GM23338 (cell line): Measurements from ENCODE around the gene RELN. TPM values are rescaled to one million over a fixed set of nuclear protein-coding genes. Genes with fewer than 3 reads are reported as not detected.

Experiments used
- ATAC-seq: fragments of 200-7000 bp; cut with Tn5 transposase; 3 replicates; pipeline ENCODE4 v1.9.1; 2020
- DNase-seq: peaks from one replicate; pipeline ENCODE4 v3.0.0-alpha.2; 2015; ENCODE audit warnings: low spot score
- H2AFZ ChIP-seq: fragments of 200-600 bp; sonication (generic); 2 replicates; pipeline ENCODE4 v1.8.0; 2016; ENCODE audit warnings: antibody characterized with exemption, mild to moderate bottlenecking, moderate library complexity
- H3F3A ChIP-seq: fragments of 200-600 bp; sonication (generic); replicated peaks from 2 replicates; pipeline ENCODE4 v1.8.0; 2017; ENCODE audit warnings: antibody characterized with exemption, mixed run types, low read depth
- H3K27ac ChIP-seq: fragments of 200-600 bp; sonication (generic); 2 replicates; pipeline ENCODE4 v1.6.1; 2016; ENCODE audit warnings: low read depth
- H3K27me3 ChIP-seq: fragments of 200-600 bp; sonication (generic); 2 replicates; pipeline ENCODE4 v1.8.0; 2016; ENCODE audit warnings: mild to moderate bottlenecking, mixed run types, moderate library complexity; ENCODE audit not compliant: insufficient read depth
- H3K36me3 ChIP-seq: fragments of 200-600 bp; sonication (generic); 2 replicates; pipeline ENCODE4 v1.8.0; 2016; ENCODE audit warnings: mild to moderate bottlenecking; ENCODE audit not compliant: insufficient read depth
- H3K4me1 ChIP-seq: fragments of 200-600 bp; sonication (generic); 2 replicates; pipeline ENCODE4 v1.8.0; 2016; ENCODE audit warnings: mild to moderate bottlenecking, moderate library complexity; ENCODE audit not compliant: insufficient read depth
- H3K4me2 ChIP-seq: fragments of 200-600 bp; sonication (generic); 2 replicates; pipeline ENCODE4 v1.7.1; 2017; ENCODE audit warnings: mixed run types
- H3K4me3 ChIP-seq: fragments of 200-600 bp; sonication (generic); 2 replicates; pipeline ENCODE4 v1.6.1; 2016; ENCODE audit warnings: mixed run types
- H3K79me2 ChIP-seq: fragments of 200-600 bp; sonication (generic); replicated peaks from 2 replicates; pipeline ENCODE4 v1.8.0; 2017; ENCODE audit warnings: mild to moderate bottlenecking; ENCODE audit not compliant: insufficient read depth
- H3K9me2 ChIP-seq: fragments of 200-600 bp; sonication (generic); 2 replicates; pipeline ENCODE4 v1.8.0; 2017; ENCODE audit not compliant: insufficient read depth
- H4K20me1 ChIP-seq: fragments of 200-600 bp; sonication (generic); replicated peaks from 2 replicates; pipeline ENCODE4 v1.8.0; 2017; ENCODE audit warnings: mild to moderate bottlenecking; ENCODE audit not compliant: insufficient read depth
- H3K27ac Mint-ChIP-seq: 2 replicates; pipeline ENCODE4 v1.8.0; 2020; ENCODE audit warnings: inconsistent platforms, mild to moderate bottlenecking, moderate library complexity, mixed read lengths
- H3K27me3 Mint-ChIP-seq: 3 replicates; pipeline ENCODE4 v1.8.0; 2022; ENCODE audit warnings: low read depth, mild to moderate bottlenecking, moderate library complexity, mixed read lengths, inconsistent platforms; ENCODE audit not compliant: insufficient read depth, poor library complexity
- H3K36me3 Mint-ChIP-seq: 3 replicates; pipeline ENCODE4 v1.8.0; 2021; ENCODE audit warnings: low read depth, mild to moderate bottlenecking, inconsistent platforms, moderate library complexity, mixed read lengths
- H3K4me1 Mint-ChIP-seq: 3 replicates; pipeline ENCODE4 v1.8.0; 2020; ENCODE audit warnings: mild to moderate bottlenecking, inconsistent platforms, mixed read lengths
- H3K4me3 Mint-ChIP-seq: 3 replicates; pipeline ENCODE4 v1.8.0; 2021; ENCODE audit warnings: moderate library complexity, mild to moderate bottlenecking, inconsistent platforms, mixed read lengths
- H3K9me3 Mint-ChIP-seq: 3 replicates; pipeline ENCODE4 v1.8.0; 2020; ENCODE audit warnings: moderate library complexity, mild to moderate bottlenecking, inconsistent platforms, mixed read lengths
- CREB1 ChIP-seq: fragments of 250-450 bp; sonication (Bioruptor Pico); IDR thresholded peaks from 2 replicates; pipeline ENCODE4 v1.5.0; 2020; ENCODE audit warnings: low read depth, mild to moderate bottlenecking, moderate library complexity
- CTCF ChIP-seq, 2 experiments: fragments of 200-600 bp in 1 of 2; sonication (generic) in 1 of 2; conservative IDR thresholded peaks; 2 replicates each; pipeline versions ENCODE4 v1.5.1 to v1.6.1; 2016 to 2017; ENCODE audit warnings: antibody characterized with exemption in 2 of 2, low read depth in 2 of 2, mild to moderate bottlenecking in 2 of 2, moderate library complexity in 1 of 2
- ETS1 ChIP-seq: IDR thresholded peaks from 2 replicates; pipeline ENCODE4 v1.6.1; 2016; ENCODE audit warnings: antibody characterized with exemption
- JUNB ChIP-seq: IDR thresholded peaks from one replicate; pipeline ENCODE4 v1.6.1; 2016; ENCODE audit warnings: antibody characterized with exemption; ENCODE audit not compliant: unreplicated experiment
- STAT1 ChIP-seq: IDR thresholded peaks from one replicate; pipeline ENCODE4 v1.6.1; 2016; ENCODE audit warnings: antibody characterized with exemption; ENCODE audit not compliant: unreplicated experiment
- ZNF114 ChIP-seq: fragments of 250-450 bp; sonication (Bioruptor Pico); IDR thresholded peaks from 2 replicates; pipeline ENCODE4 v1.5.0; 2020; ENCODE audit warnings: mild to moderate bottlenecking, moderate library complexity
- ZNF331 ChIP-seq: fragments of 250-450 bp; sonication (Bioruptor Pico); IDR thresholded peaks from 2 replicates; pipeline ENCODE4 v1.5.0; 2020; ENCODE audit warnings: low read depth, mild to moderate bottlenecking, moderate library complexity
- polyA plus RNA-seq: library from polyadenylated mRNA; unstranded; fragments of >200 nt; fragmentation: Nextera tagmentation; extraction: Ambion mirVana; gene quantifications from 2 replicates; pipeline ENCODE4 v1.2.1, GENCODE V29; 2016
- total RNA-seq: library from RNA; depleted of rRNA; stranded (reverse); fragments of >200 nt; shearing (Covaris generic); gene quantifications from 2 replicates; pipeline ENCODE4 v1.2.3, GENCODE V29; 2014
- TF ChIP-seq, protein P1 (sequence below): IDR thresholded peaks from one replicate; pipeline ENCODE4 v1.6.1; 2018; ENCODE audit warnings: antibody characterized with exemption; ENCODE audit not compliant: unreplicated experiment

Gene RELN
- total and polyA plus RNA-seq, 2 experiments from 2014 or later = 0.10 to 0.76 TPM

DNA sequence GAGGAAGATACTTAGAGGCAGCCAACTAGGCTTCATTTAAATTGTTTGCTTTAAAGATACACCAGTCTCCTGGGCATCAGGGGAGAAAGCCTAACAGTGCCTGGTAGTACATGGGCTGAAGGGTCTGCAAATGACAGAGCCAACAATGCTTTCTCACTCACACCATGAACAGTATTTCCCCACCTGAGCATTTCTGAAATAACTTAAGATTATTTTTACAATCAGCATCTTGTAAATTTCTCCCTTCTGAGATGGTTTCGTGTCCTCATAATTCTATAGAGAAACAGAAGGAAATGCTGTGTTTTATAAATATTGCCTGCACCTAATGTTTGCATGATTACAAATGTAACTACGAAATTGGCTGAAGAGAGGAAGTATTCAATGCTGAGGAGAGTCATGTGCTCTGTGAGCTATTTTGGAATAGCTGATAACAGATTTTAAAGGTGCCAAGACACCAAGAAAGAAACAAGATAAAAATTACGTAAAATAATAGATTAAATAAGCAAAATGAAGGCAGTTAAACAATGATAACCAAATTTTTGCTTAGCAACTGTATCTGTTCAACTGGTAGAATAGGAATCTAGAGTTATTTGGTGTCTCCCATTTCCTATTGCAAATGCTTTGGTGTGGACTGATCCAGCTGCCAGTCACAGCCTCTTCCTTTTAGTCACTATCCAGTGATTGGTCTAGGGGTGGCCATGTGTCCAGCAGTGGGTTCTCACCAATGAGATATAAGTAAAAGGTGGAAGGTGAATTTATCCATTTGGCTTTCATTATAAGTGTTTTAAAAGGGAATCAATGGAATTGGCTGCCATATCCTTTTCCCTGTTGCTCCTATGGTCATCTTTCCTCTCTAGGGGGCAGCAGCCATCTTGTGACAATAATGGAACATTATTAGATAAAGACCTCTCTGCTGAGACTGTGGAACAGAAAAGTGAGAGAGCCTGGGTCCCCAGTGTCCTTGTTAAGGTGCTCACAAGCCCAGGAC is 375.5 kb downstream of the RELN start (continued):
- TF ChIP-seq, protein P1, sequence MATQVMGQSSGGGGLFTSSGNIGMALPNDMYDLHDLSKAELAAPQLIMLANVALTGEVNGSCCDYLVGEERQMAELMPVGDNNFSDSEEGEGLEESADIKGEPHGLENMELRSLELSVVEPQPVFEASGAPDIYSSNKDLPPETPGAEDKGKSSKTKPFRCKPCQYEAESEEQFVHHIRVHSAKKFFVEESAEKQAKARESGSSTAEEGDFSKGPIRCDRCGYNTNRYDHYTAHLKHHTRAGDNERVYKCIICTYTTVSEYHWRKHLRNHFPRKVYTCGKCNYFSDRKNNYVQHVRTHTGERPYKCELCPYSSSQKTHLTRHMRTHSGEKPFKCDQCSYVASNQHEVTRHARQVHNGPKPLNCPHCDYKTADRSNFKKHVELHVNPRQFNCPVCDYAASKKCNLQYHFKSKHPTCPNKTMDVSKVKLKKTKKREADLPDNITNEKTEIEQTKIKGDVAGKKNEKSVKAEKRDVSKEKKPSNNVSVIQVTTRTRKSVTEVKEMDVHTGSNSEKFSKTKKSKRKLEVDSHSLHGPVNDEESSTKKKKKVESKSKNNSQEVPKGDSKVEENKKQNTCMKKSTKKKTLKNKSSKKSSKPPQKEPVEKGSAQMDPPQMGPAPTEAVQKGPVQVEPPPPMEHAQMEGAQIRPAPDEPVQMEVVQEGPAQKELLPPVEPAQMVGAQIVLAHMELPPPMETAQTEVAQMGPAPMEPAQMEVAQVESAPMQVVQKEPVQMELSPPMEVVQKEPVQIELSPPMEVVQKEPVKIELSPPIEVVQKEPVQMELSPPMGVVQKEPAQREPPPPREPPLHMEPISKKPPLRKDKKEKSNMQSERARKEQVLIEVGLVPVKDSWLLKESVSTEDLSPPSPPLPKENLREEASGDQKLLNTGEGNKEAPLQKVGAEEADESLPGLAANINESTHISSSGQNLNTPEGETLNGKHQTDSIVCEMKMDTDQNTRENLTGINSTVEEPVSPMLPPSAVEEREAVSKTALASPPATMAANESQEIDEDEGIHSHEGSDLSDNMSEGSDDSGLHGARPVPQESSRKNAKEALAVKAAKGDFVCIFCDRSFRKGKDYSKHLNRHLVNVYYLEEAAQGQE = no peak

- no peaks in the 10 kb centered on the region for H3K79me2 ChIP-seq
- no peaks in the 10 kb centered on the region for H3K36me3 ChIP-seq
- no peaks in the 10 kb centered on the region for H3F3A ChIP-seq
- H3K27ac ChIP-seq = no peak overlapping the region
- TF ChIP-seq ZNF331 (CRISPR knock-in tag) (no peak), JUNB (no peak), ETS1 (no peak), ZNF114 (CRISPR knock-in tag) (no peak), CTCF (conservative IDR thresholded peaks at IDR 0.05; ENCODE audit: low read depth in 2 of 2) (no peak), CREB1 (CRISPR knock-in tag) (no peak), STAT1 (no peak)
- TF ChIP-seq, protein P1 = no peak
- ATAC-seq (no peak), DNase-seq (no peak)
- H3K4me2 ChIP-seq = no peak overlapping the region
- no peaks in the 10 kb centered on the region for H3K27me3 Mint-ChIP-seq
- H3K4me1 ChIP-seq = no peaks in the 10 kb centered on the region
- no peak overlapping the region for H3K27ac Mint-ChIP-seq
- H3K9me2 ChIP-seq = no peaks in the 10 kb centered on the region
- no peaks in the 10 kb centered on the region for H3K9me3 Mint-ChIP-seq
- H3K36me3 Mint-ChIP-seq = no peaks in the 10 kb centered on the region
- no peaks in the 10 kb centered on the region for H3K4me1 Mint-ChIP-seq
- no peak overlapping the region for H3K4me3 Mint-ChIP-seq
- no peak overlapping the region for H2AFZ ChIP-seq
- H3K27me3 ChIP-seq = no peaks in the 10 kb centered on the region
- no peaks in the 10 kb centered on the region for H4K20me1 ChIP-seq
- H3K4me3 ChIP-seq = no peak overlapping the region
These were observed 379.7 kb downstream of the RELN start for GRCh38 chr7:103609778-103610177.
